GM23338 (cell line): ENCODE measurements around the gene FMN1. TPM values are rescaled to one million over a fixed set of nuclear protein-coding genes. Genes with fewer than 3 reads are reported as not detected.

Experiments used
- ATAC-seq: fragments of 200-7000 bp; cut with Tn5 transposase; 3 replicates; pipeline ENCODE4 v1.9.1; 2020
- DNase-seq: peaks from one replicate; pipeline ENCODE4 v3.0.0-alpha.2; 2015; ENCODE audit warnings: low spot score
- H2AFZ ChIP-seq: fragments of 200-600 bp; sonication (generic); 2 replicates; pipeline ENCODE4 v1.8.0; 2016; ENCODE audit warnings: antibody characterized with exemption, mild to moderate bottlenecking, moderate library complexity
- H3F3A ChIP-seq: fragments of 200-600 bp; sonication (generic); replicated peaks from 2 replicates; pipeline ENCODE4 v1.8.0; 2017; ENCODE audit warnings: antibody characterized with exemption, mixed run types, low read depth
- H3K27ac ChIP-seq: fragments of 200-600 bp; sonication (generic); 2 replicates; pipeline ENCODE4 v1.6.1; 2016; ENCODE audit warnings: low read depth
- H3K27me3 ChIP-seq: fragments of 200-600 bp; sonication (generic); 2 replicates; pipeline ENCODE4 v1.8.0; 2016; ENCODE audit warnings: mild to moderate bottlenecking, mixed run types, moderate library complexity; ENCODE audit not compliant: insufficient read depth
- H3K36me3 ChIP-seq: fragments of 200-600 bp; sonication (generic); 2 replicates; pipeline ENCODE4 v1.8.0; 2016; ENCODE audit warnings: mild to moderate bottlenecking; ENCODE audit not compliant: insufficient read depth
- H3K4me1 ChIP-seq: fragments of 200-600 bp; sonication (generic); 2 replicates; pipeline ENCODE4 v1.8.0; 2016; ENCODE audit warnings: mild to moderate bottlenecking, moderate library complexity; ENCODE audit not compliant: insufficient read depth
- H3K4me2 ChIP-seq: fragments of 200-600 bp; sonication (generic); 2 replicates; pipeline ENCODE4 v1.7.1; 2017; ENCODE audit warnings: mixed run types
- H3K4me3 ChIP-seq: fragments of 200-600 bp; sonication (generic); 2 replicates; pipeline ENCODE4 v1.6.1; 2016; ENCODE audit warnings: mixed run types
- H3K79me2 ChIP-seq: fragments of 200-600 bp; sonication (generic); replicated peaks from 2 replicates; pipeline ENCODE4 v1.8.0; 2017; ENCODE audit warnings: mild to moderate bottlenecking; ENCODE audit not compliant: insufficient read depth
- H3K9me2 ChIP-seq: fragments of 200-600 bp; sonication (generic); 2 replicates; pipeline ENCODE4 v1.8.0; 2017; ENCODE audit not compliant: insufficient read depth
- H4K20me1 ChIP-seq: fragments of 200-600 bp; sonication (generic); replicated peaks from 2 replicates; pipeline ENCODE4 v1.8.0; 2017; ENCODE audit warnings: mild to moderate bottlenecking; ENCODE audit not compliant: insufficient read depth
- H3K27ac Mint-ChIP-seq: 2 replicates; pipeline ENCODE4 v1.8.0; 2020; ENCODE audit warnings: inconsistent platforms, mild to moderate bottlenecking, moderate library complexity, mixed read lengths
- H3K27me3 Mint-ChIP-seq: 3 replicates; pipeline ENCODE4 v1.8.0; 2022; ENCODE audit warnings: low read depth, mild to moderate bottlenecking, moderate library complexity, mixed read lengths, inconsistent platforms; ENCODE audit not compliant: insufficient read depth, poor library complexity
- H3K36me3 Mint-ChIP-seq: 3 replicates; pipeline ENCODE4 v1.8.0; 2021; ENCODE audit warnings: low read depth, mild to moderate bottlenecking, inconsistent platforms, moderate library complexity, mixed read lengths
- H3K4me1 Mint-ChIP-seq: 3 replicates; pipeline ENCODE4 v1.8.0; 2020; ENCODE audit warnings: mild to moderate bottlenecking, inconsistent platforms, mixed read lengths
- H3K4me3 Mint-ChIP-seq: 3 replicates; pipeline ENCODE4 v1.8.0; 2021; ENCODE audit warnings: moderate library complexity, mild to moderate bottlenecking, inconsistent platforms, mixed read lengths
- H3K9me3 Mint-ChIP-seq: 3 replicates; pipeline ENCODE4 v1.8.0; 2020; ENCODE audit warnings: moderate library complexity, mild to moderate bottlenecking, inconsistent platforms, mixed read lengths
- CREB1 ChIP-seq: fragments of 250-450 bp; sonication (Bioruptor Pico); IDR thresholded peaks from 2 replicates; pipeline ENCODE4 v1.5.0; 2020; ENCODE audit warnings: low read depth, mild to moderate bottlenecking, moderate library complexity
- EZH2 ChIP-seq: fragments of 200-600 bp; sonication (generic); IDR thresholded peaks from one replicate; pipeline ENCODE4 v1.8.0; 2017; ENCODE audit warnings: antibody characterized with exemption, mild to moderate bottlenecking, low read depth; ENCODE audit not compliant: unreplicated experiment
- EZH2phosphoT487 ChIP-seq: fragments of 200-600 bp; sonication (generic); IDR thresholded peaks from one replicate; pipeline ENCODE4 v1.8.1; 2018; ENCODE audit warnings: antibody characterized with exemption; ENCODE audit not compliant: unreplicated experiment
- JUNB ChIP-seq: IDR thresholded peaks from one replicate; pipeline ENCODE4 v1.6.1; 2016; ENCODE audit warnings: antibody characterized with exemption; ENCODE audit not compliant: unreplicated experiment
- NANOG ChIP-seq: IDR thresholded peaks from 2 replicates; pipeline ENCODE4 v1.6.1; 2016; ENCODE audit warnings: antibody characterized with exemption, borderline replicate concordance
- POLR2AphosphoS5 ChIP-seq: IDR thresholded peaks from 2 replicates; pipeline ENCODE4 v1.6.1; 2016; ENCODE audit warnings: antibody characterized with exemption, low read depth
- STAT1 ChIP-seq: IDR thresholded peaks from one replicate; pipeline ENCODE4 v1.6.1; 2016; ENCODE audit warnings: antibody characterized with exemption; ENCODE audit not compliant: unreplicated experiment
- ZNF331 ChIP-seq: fragments of 250-450 bp; sonication (Bioruptor Pico); IDR thresholded peaks from 2 replicates; pipeline ENCODE4 v1.5.0; 2020; ENCODE audit warnings: low read depth, mild to moderate bottlenecking, moderate library complexity
- polyA plus RNA-seq: library from polyadenylated mRNA; unstranded; fragments of >200 nt; fragmentation: Nextera tagmentation; extraction: Ambion mirVana; gene quantifications from 2 replicates; pipeline ENCODE4 v1.2.1, GENCODE V29; 2016
- total RNA-seq: library from RNA; depleted of rRNA; stranded (reverse); fragments of >200 nt; shearing (Covaris generic); gene quantifications from 2 replicates; pipeline ENCODE4 v1.2.3, GENCODE V29; 2014
- TF ChIP-seq, protein P1 (sequence below): fragments of 250-450 bp; sonication (Bioruptor Pico); IDR thresholded peaks from 2 replicates; pipeline ENCODE4 v1.5.0; 2020; ENCODE audit warnings: mild to moderate bottlenecking, moderate library complexity
- TF ChIP-seq, protein P2 (sequence below): IDR thresholded peaks from 2 replicates; pipeline ENCODE4 v1.6.1; 2016; ENCODE audit warnings: antibody characterized with exemption
- TF ChIP-seq, protein P3 (sequence below): IDR thresholded peaks from one replicate; pipeline ENCODE4 v1.6.1; 2018; ENCODE audit warnings: antibody characterized with exemption; ENCODE audit not compliant: unreplicated experiment

The FMN1 gene
- total and polyA plus RNA-seq, 2 experiments from 2014 or later = 1.2 to 1.6 TPM

DNA sequence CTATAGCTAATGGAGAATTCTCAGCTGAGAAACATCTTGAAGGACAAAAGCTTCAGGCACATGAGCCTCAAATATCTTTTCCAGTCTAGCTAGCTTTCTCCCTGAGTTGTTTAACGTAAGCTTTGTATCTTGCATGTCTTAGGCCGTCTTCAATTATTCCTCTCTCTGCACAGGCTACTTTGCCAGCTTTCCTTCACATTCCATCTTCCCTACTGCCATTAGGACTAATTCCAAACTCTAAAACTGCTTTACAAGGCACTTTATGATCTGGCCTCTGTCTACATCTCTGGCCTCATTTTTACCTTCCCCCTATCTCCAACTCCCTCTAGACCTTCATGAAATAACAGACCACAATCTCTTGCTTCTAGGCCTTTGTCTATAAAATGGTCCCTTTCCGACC lies 305.3 kb downstream of the FMN1 start:
- Mint-ChIP-seq H3K9me3 (no peaks in the 10 kb centered on the region), H3K27ac (no peak overlapping the region), H3K36me3 (no peaks in the 10 kb centered on the region), H3K4me3 (no peak overlapping the region), H3K4me1 (peaks cover 12% of the 10 kb centered on the region; the same call in 2 of the 3 replicates), H3K27me3 (peaks cover 3% of the 10 kb centered on the region)
- Histone ChIP-seq H3K27ac (no peak overlapping the region), H3K4me1 (peaks cover 12% of the 10 kb centered on the region; the same call in 1 of the 2 replicates), H3K79me2 (no peaks in the 10 kb centered on the region), H2AFZ (no peak overlapping the region), H3K27me3 (no peaks in the 10 kb centered on the region), H3K36me3 (no peaks in the 10 kb centered on the region), H3K4me3 (no peak overlapping the region), H4K20me1 (no peaks in the 10 kb centered on the region), H3F3A (no peaks in the 10 kb centered on the region), H3K9me2 (0 out of 2 replicates have a peak, but pooled peaks cover 3% of the 10 kb centered on the region), H3K4me2 (no peak overlapping the region)
- no peak for DNase-seq
- no peak for TF ChIP-seq EZH2phosphoT487
- no peak for TF ChIP-seq POLR2AphosphoS5
- ATAC-seq = no peak

DNA sequence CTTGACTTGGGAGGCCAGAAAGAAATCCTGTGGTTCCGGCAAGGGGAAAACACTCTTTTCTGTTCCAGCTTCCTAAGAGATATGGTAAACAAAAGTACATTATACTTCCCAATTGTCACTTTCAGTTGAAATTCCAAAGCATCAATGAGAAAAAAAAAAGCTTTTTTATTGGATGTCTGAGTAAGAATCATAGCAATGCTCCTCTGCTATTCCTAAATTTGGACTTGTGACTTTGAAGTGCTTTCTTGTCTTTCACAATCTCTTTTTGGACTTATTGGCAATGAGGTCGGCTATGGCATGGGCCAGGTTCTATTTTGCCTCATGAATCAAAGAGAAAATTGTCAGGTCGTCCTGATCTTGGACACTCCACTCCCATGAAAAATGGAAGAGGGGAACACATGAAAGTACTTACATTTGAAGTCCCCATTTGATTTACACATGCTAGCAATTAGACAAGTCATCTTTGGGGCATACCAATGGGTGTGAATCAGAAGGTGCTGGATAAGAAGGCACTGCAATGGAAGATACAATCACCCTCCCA lies 306.2 kb downstream of the FMN1 start:
- peaks cover 12% of the 10 kb centered on the region; the same call in 1 of the 2 replicates for H3K4me1 ChIP-seq
- H3K4me3 ChIP-seq = no peak overlapping the region
- Mint-ChIP-seq H3K27me3 (peaks cover 3% of the 10 kb centered on the region), H3K4me3 (no peak overlapping the region), H3K9me3 (no peaks in the 10 kb centered on the region), H3K36me3 (no peaks in the 10 kb centered on the region), H3K27ac (no peak overlapping the region), H3K4me1 (peaks cover 12% of the 10 kb centered on the region; the same call in 2 of the 3 replicates)
- H3K79me2 ChIP-seq = no peaks in the 10 kb centered on the region
- no peak overlapping the region for H2AFZ ChIP-seq
- no peaks in the 10 kb centered on the region for H3K36me3 ChIP-seq
- H3F3A ChIP-seq = no peaks in the 10 kb centered on the region
- H3K4me2 ChIP-seq = no peak overlapping the region
- 0 out of 2 replicates have a peak, but pooled peaks cover 3% of the 10 kb centered on the region for H3K9me2 ChIP-seq
- DNase-seq (no peak), ATAC-seq (no peak)
- no peaks in the 10 kb centered on the region for H3K27me3 ChIP-seq
- no peaks in the 10 kb centered on the region for H4K20me1 ChIP-seq
- no peak overlapping the region for H3K27ac ChIP-seq
- no peak for TF ChIP-seq JUNB
- no peak for TF ChIP-seq STAT1
- TF ChIP-seq ZNF331 (CRISPR knock-in tag) = no peak
- TF ChIP-seq, protein P1, sequence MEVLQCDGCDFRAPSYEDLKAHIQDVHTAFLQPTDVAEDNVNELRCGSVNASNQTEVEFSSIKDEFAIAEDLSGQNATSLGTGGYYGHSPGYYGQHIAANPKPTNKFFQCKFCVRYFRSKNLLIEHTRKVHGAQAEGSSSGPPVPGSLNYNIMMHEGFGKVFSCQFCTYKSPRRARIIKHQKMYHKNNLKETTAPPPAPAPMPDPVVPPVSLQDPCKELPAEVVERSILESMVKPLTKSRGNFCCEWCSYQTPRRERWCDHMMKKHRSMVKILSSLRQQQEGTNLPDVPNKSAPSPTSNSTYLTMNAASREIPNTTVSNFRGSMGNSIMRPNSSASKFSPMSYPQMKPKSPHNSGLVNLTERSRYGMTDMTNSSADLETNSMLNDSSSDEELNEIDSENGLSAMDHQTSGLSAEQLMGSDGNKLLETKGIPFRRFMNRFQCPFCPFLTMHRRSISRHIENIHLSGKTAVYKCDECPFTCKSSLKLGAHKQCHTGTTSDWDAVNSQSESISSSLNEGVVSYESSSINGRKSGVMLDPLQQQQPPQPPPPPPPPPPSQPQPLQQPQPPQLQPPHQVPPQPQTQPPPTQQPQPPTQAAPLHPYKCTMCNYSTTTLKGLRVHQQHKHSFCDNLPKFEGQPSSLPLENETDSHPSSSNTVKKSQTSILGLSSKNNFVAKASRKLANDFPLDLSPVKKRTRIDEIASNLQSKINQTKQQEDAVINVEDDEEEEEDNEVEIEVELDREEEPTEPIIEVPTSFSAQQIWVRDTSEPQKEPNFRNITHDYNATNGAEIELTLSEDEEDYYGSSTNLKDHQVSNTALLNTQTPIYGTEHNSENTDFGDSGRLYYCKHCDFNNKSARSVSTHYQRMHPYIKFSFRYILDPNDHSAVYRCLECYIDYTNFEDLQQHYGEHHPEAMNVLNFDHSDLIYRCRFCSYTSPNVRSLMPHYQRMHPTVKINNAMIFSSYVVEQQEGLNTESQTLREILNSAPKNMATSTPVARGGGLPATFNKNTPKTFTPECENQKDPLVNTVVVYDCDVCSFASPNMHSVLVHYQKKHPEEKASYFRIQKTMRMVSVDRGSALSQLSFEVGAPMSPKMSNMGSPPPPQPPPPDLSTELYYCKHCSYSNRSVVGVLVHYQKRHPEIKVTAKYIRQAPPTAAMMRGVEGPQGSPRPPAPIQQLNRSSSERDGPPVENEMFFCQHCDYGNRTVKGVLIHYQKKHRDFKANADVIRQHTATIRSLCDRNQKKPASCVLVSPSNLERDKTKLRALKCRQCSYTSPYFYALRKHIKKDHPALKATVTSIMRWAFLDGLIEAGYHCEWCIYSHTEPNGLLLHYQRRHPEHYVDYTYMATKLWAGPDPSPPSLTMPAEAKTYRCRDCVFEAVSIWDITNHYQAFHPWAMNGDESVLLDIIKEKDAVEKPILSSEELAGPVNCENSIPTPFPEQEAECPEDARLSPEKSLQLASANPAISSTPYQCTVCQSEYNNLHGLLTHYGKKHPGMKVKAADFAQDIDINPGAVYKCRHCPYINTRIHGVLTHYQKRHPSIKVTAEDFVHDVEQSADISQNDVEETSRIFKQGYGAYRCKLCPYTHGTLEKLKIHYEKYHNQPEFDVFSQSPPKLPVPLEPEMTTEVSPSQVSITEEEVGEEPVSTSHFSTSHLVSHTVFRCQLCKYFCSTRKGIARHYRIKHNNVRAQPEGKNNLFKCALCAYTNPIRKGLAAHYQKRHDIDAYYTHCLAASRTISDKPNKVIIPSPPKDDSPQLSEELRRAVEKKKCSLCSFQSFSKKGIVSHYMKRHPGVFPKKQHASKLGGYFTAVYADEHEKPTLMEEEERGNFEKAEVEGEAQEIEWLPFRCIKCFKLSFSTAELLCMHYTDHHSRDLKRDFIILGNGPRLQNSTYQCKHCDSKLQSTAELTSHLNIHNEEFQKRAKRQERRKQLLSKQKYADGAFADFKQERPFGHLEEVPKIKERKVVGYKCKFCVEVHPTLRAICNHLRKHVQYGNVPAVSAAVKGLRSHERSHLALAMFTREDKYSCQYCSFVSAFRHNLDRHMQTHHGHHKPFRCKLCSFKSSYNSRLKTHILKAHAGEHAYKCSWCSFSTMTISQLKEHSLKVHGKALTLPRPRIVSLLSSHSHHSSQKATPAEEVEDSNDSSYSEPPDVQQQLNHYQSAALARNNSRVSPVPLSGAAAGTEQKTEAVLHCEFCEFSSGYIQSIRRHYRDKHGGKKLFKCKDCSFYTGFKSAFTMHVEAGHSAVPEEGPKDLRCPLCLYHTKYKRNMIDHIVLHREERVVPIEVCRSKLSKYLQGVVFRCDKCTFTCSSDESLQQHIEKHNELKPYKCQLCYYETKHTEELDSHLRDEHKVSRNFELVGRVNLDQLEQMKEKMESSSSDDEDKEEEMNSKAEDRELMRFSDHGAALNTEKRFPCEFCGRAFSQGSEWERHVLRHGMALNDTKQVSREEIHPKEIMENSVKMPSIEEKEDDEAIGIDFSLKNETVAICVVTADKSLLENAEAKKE (CRISPR knock-in tag) = no peak
- TF ChIP-seq, protein P2, sequence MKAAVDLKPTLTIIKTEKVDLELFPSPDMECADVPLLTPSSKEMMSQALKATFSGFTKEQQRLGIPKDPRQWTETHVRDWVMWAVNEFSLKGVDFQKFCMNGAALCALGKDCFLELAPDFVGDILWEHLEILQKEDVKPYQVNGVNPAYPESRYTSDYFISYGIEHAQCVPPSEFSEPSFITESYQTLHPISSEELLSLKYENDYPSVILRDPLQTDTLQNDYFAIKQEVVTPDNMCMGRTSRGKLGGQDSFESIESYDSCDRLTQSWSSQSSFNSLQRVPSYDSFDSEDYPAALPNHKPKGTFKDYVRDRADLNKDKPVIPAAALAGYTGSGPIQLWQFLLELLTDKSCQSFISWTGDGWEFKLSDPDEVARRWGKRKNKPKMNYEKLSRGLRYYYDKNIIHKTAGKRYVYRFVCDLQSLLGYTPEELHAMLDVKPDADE = no peak
- no peak for TF ChIP-seq CREB1
- TF ChIP-seq NANOG = no peak
- TF ChIP-seq POLR2AphosphoS5 = no peak
- TF ChIP-seq, protein P3, sequence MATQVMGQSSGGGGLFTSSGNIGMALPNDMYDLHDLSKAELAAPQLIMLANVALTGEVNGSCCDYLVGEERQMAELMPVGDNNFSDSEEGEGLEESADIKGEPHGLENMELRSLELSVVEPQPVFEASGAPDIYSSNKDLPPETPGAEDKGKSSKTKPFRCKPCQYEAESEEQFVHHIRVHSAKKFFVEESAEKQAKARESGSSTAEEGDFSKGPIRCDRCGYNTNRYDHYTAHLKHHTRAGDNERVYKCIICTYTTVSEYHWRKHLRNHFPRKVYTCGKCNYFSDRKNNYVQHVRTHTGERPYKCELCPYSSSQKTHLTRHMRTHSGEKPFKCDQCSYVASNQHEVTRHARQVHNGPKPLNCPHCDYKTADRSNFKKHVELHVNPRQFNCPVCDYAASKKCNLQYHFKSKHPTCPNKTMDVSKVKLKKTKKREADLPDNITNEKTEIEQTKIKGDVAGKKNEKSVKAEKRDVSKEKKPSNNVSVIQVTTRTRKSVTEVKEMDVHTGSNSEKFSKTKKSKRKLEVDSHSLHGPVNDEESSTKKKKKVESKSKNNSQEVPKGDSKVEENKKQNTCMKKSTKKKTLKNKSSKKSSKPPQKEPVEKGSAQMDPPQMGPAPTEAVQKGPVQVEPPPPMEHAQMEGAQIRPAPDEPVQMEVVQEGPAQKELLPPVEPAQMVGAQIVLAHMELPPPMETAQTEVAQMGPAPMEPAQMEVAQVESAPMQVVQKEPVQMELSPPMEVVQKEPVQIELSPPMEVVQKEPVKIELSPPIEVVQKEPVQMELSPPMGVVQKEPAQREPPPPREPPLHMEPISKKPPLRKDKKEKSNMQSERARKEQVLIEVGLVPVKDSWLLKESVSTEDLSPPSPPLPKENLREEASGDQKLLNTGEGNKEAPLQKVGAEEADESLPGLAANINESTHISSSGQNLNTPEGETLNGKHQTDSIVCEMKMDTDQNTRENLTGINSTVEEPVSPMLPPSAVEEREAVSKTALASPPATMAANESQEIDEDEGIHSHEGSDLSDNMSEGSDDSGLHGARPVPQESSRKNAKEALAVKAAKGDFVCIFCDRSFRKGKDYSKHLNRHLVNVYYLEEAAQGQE = no peak
- no peak for TF ChIP-seq EZH2phosphoT487
- no peak for TF ChIP-seq EZH2
